GM19193 (cell line): ENCODE data around the gene MMP24.
A peak's percentile ranks its signal among the peaks of the same experiment; 100 is the strongest.

Source experiments
- POLR2A ChIP-seq: IDR thresholded peaks from 4 replicates; pipeline ENCODE4 v1.6.1; 2011; ENCODE audit not compliant: insufficient read depth, insufficient read length; ENCODE audit errors: extremely low read depth

Gene MMP24

GRCh38 chr20:35270021-35270902, 43.8 kb downstream of the MMP24 start:
- TF ChIP-seq POLR2A: no peak

GRCh38 chr20:35271073-35271882, 44.8 kb downstream of the MMP24 start:
- no peak for TF ChIP-seq POLR2A

- TF ChIP-seq POLR2A: no peak
Measured at GRCh38 chr20:35271904-35272303, 45.4 kb downstream of the MMP24 start.

- no peak for TF ChIP-seq POLR2A
Measured at GRCh38 chr20:35273449-35274171, 47.1 kb downstream of the MMP24 start.

GRCh38 chr20:35274172-35275092, 47.9 kb downstream of the MMP24 start:
- TF ChIP-seq POLR2A: no peak

- no peak for TF ChIP-seq POLR2A
Measured at GRCh38 chr20:35275741-35276251, 49.3 kb downstream of the MMP24 start.

- TF ChIP-seq POLR2A: no peak
Measured at GRCh38 chr20:35276408-35276807, 49.9 kb downstream of the MMP24 start.

- TF ChIP-seq POLR2A: no peak
Measured at GRCh38 chr20:35277127-35277526, 50.6 kb downstream of the MMP24 start.

GRCh38 chr20:35277531-35278395, 51.3 kb downstream of the MMP24 start, which contains the start of gene MMP24OS:
Gene MMP24OS (minus strand): TSS chr20:35278122. CDS start chr20:35277929, 193 bp downstream.
- TF ChIP-seq POLR2A: peak; percentile 90

- TF ChIP-seq POLR2A: no peak
Measured at GRCh38 chr20:35279040-35279439, 52.5 kb downstream of the MMP24 start.

GRCh38 chr20:35279533-35280174, 53.2 kb downstream of the MMP24 start:
- TF ChIP-seq POLR2A: no peak

GRCh38 chr20:35280523-35280922, 54.0 kb downstream of the MMP24 start:
- TF ChIP-seq POLR2A: no peak
